ENCODE data around the gene CBY3. TPM values are rescaled to one million over a fixed set of nuclear protein-coding genes. Genes with fewer than 3 reads are reported as not detected.
"Not testable (repeated sequence)": the region's sequence is repeated elsewhere in the genome, so short reads cannot be mapped to it uniquely, and the experiment has no call there.

Gene CBY3
- total and polyA plus RNA-seq, 12 donors: 0.06 TPM; not detected in 11

DNA sequence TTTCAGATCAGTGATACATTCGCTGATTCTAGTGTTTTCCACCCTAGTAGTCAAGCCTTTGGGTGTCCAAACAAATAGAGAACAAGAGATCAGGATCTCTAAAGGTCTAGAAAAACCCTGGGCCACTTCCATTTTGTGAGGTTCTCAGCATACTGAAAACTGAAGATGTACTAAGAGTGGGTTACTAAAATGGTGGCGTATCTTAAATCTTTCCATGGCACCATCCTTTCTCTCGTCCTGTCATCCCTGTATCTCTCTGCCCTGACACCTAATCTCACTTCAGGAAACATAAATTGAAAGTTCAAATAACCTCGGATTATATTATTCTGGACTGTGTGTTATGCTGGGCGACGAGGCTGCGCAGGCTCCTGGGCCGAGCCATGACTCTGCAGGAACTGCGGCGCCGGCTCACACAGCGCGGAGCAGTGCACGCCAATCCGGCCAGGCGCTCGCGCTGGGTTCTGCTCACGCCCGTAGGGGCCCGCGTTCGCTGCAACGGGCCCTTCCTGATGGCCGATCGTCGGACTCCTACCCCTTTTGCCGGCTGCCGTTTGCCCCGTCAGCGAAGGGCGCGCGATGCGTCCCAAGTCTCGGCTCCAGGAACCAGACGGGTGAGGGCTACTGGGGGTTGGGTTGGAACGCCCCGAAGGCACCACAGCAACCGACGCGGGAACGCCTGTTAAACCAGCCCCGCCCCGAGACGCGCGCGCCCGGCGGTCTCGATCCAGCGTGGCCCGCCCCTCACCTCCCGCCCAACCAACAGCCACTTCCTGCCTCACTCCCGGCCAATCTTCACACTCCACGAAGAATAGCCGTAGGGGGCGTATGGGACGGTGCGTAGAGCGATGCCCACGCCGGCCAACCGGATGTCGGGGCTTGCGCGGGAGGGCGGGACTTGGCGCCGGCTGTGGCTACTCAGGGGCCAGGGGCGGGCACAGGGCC lies 17.4 kb upstream of the CBY3 start:
- peak overlapping the region; percentile 30 to 99 (median 89) for H3K4me3 ChIP-seq
- peaks cover 0 to 19% (median 0%) of the 10 kb centered on the region in 9 donors for H3K36me3 ChIP-seq
- H3K27me3 ChIP-seq: no peaks in the 10 kb centered on the region
- intact Hi-C loops (cut with DNase I): loop anchor here in 5 of 10 donors (1.0 to 5.0 kb wide), 5 partner anchors 20 to 35 kb away; partner anchors contain the start of gene MAML1 (in 3 of the 5)
- DNase-seq (peak; percentile 99), ATAC-seq (peak; percentile 95 to 98 (median 97))
- no peaks in the 10 kb centered on the region for H3K9me3 ChIP-seq
- WGBS, 2 donors: 1 to 2% methylated on average over 72 of the region's 72 CpGs
- peak overlapping the region; percentile 85 to 100 (median 97) for H3K27ac ChIP-seq
- peaks cover 4 to 54% (median 39%) of the 10 kb centered on the region in 9 donors for H3K4me1 ChIP-seq
- TF ChIP-seq, protein P1, sequence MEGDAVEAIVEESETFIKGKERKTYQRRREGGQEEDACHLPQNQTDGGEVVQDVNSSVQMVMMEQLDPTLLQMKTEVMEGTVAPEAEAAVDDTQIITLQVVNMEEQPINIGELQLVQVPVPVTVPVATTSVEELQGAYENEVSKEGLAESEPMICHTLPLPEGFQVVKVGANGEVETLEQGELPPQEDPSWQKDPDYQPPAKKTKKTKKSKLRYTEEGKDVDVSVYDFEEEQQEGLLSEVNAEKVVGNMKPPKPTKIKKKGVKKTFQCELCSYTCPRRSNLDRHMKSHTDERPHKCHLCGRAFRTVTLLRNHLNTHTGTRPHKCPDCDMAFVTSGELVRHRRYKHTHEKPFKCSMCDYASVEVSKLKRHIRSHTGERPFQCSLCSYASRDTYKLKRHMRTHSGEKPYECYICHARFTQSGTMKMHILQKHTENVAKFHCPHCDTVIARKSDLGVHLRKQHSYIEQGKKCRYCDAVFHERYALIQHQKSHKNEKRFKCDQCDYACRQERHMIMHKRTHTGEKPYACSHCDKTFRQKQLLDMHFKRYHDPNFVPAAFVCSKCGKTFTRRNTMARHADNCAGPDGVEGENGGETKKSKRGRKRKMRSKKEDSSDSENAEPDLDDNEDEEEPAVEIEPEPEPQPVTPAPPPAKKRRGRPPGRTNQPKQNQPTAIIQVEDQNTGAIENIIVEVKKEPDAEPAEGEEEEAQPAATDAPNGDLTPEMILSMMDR (IDR thresholded peaks at IDR 0.05): peak in 6 of 9 donors; percentile 7 to 25 (median 10)

DNA sequence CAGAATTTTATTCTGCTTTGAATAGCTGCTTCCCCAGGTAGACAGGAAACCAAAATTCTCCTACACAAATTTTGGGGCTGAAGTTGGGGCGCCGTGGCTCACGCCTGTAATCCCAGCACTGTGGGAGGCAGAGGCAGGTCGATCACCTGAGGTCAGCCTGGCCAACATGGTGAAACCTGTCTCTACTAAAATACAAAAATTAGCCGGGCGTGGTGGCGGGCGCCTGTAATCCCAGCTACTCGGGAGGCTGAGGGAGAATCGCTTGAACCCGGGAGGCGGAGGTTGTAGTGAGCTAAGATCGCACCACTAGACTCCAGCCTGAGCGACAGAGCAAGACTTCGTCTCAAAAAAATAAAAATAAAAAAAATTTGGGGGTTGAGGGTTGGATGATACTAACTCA lies 16.7 kb upstream of the CBY3 start:
- not testable (repeated sequence) for H3K27me3 ChIP-seq, ATAC-seq, H3K9me3 ChIP-seq, DNase-seq
- H3K27ac ChIP-seq: peak overlapping the region; percentile 85 to 100 (median 97)
- peak overlapping the region in 9 of 10 donors; percentile 53 to 99 (median 89) for H3K4me3 ChIP-seq
- H3K36me3 ChIP-seq: peaks cover 0 to 11% (median 0%) of the 10 kb centered on the region in 9 donors
- intact Hi-C loops (cut with DNase I): loop anchor here in 1 of 10 donors (5.0 kb wide), 1 partner anchor 35 kb away; the partner anchor contains the start of gene MAML1
- 96 to 97% methylated on average over 15 of the region's 15 CpGs for whole genome bisulfite sequencing, 2 donors
- H3K4me1 ChIP-seq: peaks cover 4 to 47% (median 35%) of the 10 kb centered on the region in 9 donors

DNA sequence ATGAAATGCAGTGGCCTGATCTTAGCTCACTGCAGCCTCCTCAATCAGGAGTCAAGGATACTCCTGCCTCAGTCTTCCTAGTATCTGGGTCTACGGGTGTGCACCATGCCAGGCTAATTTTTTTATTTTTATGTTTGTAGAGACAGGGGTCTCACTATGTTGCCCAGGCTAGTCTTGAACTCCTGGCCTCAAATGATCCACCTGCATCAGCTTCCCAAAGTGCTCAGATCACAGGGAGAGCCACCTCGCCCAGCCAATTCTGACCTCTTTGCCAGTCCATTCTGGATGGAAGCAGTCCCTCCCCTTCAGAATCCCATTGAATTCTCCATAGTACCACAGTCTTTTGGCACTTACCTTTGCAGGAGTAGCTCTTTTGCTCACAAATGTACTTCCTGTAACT lies 16.3 kb upstream of the CBY3 start:
- Histone ChIP-seq H3K36me3 (peaks cover 0 to 9% (median 0%) of the 10 kb centered on the region in 9 donors), H3K27ac (peak overlapping the region in 9 of 10 donors; percentile 85 to 100 (median 98)), H3K4me3 (peak overlapping the region in 3 of 10 donors; percentile 79 to 99 (median 88)), H3K4me1 (peaks cover 4 to 43% (median 30%) of the 10 kb centered on the region in 9 donors), H3K27me3 (no peaks in the 10 kb centered on the region), H3K9me3 (no peaks in the 10 kb centered on the region)
- TF ChIP-seq, protein P1 (IDR thresholded peaks at IDR 0.05): no peak
- no peak for DNase-seq
- intact Hi-C loops (cut with DNase I): loop anchor here in 1 of 10 donors (5.0 kb wide), 1 partner anchor 35 kb away; the partner anchor contains the start of gene MAML1
- WGBS, 2 donors: 98% methylated on average over 2 of the region's 2 CpGs
- no peak for ATAC-seq

DNA sequence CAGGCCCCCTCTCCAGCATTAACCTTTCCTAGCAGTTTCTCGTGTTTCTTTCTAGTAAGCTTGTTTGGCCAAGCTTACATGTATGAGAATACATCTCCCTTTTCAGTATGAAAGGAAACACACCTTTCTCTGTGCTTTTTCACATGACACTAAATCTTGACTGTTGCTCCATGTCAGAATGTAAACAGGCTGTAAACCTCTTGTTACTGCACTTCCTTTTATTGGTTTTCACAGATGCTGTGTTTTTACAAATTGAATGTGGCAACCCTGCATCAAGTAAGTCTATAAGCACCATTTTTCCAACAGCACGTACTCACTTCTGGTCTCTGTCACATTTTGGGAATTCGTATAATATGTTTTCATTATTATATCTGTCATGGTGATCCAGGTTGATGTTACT lies 15.8 kb upstream of the CBY3 start:
- no peak for ATAC-seq
- WGBS, 2 donors: 97 to 98% methylated on average over 3 of the region's 3 CpGs
- no peak overlapping the region for H3K27ac ChIP-seq

More for the DNA sequence above, 15.8 kb upstream of the CBY3 start:
- Histone ChIP-seq H3K27me3 (no peaks in the 10 kb centered on the region), H3K4me3 (no peak overlapping the region), H3K36me3 (peaks cover 0 to 6% (median 0%) of the 10 kb centered on the region in 9 donors), H3K4me1 (peaks cover 4 to 37% (median 25%) of the 10 kb centered on the region in 9 donors), H3K9me3 (no peaks in the 10 kb centered on the region)
- intact Hi-C loops (cut with DNase I): loop anchor here in 1 of 10 donors (5.0 kb wide), 1 partner anchor 36 kb away; the partner anchor contains the start of gene MAML1
- TF ChIP-seq, protein P1 (IDR thresholded peaks at IDR 0.05): no peak
- no peak for DNase-seq
